Neuron (in vitro differentiated cells): ENCODE data around the gene LIMK2.
"Not testable (repeated sequence)": the region's sequence is repeated elsewhere in the genome, so short reads cannot be mapped to it uniquely, and the experiment has no call there.

Source experiments
- H2AFZ ChIP-seq: one replicate; pipeline ENCODE4 v1.6.1; 2013; ENCODE audit warnings: low read depth, mild to moderate bottlenecking, inconsistent platforms, low read length, moderate library complexity
- H3K27me3 ChIP-seq: one replicate; pipeline ENCODE4 v1.6.1; 2013; ENCODE audit warnings: low read length; ENCODE audit not compliant: insufficient read depth
- H3K36me3 ChIP-seq: one replicate; pipeline ENCODE4 v1.6.1; 2013; ENCODE audit warnings: low read length; ENCODE audit not compliant: insufficient read depth
- H3K4me1 ChIP-seq: one replicate; pipeline ENCODE4 v1.6.1; 2013; ENCODE audit warnings: low read length; ENCODE audit not compliant: insufficient read depth
- H3K4me3 ChIP-seq: 2 replicates; pipeline ENCODE4 v1.5.1; 2013; ENCODE audit warnings: mild to moderate bottlenecking, low read length, moderate library complexity
- H3K9me3 ChIP-seq: one replicate; pipeline ENCODE4 v1.6.1; 2013; ENCODE audit warnings: low read length

The LIMK2 gene

DNA sequence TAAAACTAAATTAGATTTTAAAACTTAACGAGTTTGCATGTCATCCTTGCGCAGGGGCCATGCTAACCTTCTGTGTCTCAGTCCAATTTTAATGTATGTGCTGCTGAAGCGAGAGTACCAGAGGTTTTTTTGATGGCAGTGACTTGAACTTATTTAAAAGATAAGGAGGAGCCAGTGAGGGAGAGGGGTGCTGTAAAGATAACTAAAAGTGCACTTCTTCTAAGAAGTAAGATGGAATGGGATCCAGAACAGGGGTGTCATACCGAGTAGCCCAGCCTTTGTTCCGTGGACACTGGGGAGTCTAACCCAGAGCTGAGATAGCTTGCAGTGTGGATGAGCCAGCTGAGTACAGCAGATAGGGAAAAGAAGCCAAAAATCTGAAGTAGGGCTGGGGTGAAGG is 10.6 kb downstream of the LIMK2 start:
- no peak overlapping the region for H2AFZ ChIP-seq
- peaks cover 16% of the 10 kb centered on the region for H3K4me1 ChIP-seq
- H3K9me3 ChIP-seq = no peaks in the 10 kb centered on the region
- H3K4me3 ChIP-seq = no peak overlapping the region
- H3K27me3 ChIP-seq = no peaks in the 10 kb centered on the region
- H3K36me3 ChIP-seq = peaks cover 2% of the 10 kb centered on the region

DNA sequence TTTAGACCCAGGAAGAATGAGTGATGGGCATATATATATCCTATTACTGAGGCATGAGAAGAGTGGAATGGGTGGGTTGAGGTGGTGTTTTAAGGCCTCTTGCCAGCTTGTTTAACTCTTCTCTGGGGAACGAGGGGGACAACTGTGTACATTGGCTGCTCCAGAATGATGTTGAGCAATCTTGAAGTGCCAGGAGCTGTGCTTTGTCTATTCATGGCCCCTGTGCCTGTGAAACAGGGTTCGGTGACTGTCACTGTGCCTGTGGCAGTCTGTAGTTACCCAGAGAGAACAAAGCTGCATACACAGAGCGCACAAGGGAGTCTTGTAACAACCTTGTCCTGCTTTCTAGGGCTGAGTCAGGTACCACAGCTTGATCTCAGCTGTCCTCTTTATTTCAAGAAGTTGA is 11.7 kb downstream of the LIMK2 start:
- no peak overlapping the region for H2AFZ ChIP-seq
- peaks cover 2% of the 10 kb centered on the region for H3K36me3 ChIP-seq

DNA sequence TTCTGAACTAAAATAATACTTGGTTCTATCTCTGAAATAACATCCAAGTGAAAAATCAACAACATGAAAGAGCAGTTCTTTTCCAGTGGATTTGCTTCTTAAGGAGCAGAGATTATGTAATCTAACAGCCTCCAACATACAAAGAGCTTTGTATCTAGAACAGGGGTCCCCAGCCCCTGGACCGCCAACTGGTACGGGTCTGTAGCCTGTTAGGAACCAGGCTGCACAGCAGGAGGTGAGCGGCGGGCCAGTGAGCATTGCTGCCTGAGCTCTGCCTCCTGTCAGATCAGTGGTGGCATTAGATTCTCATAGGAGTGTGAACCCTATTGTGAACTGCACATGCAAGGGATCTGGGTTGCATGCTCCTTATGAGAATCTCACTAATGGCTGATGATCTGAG is 12.6 kb downstream of the LIMK2 start:
- H3K4me1 ChIP-seq, H3K27me3 ChIP-seq, H3K36me3 ChIP-seq, H3K9me3 ChIP-seq, H3K4me3 ChIP-seq, H2AFZ ChIP-seq: not testable (repeated sequence)

More for the DNA sequence above, 11.7 kb downstream of the LIMK2 start:
- Histone ChIP-seq H3K27me3 (no peaks in the 10 kb centered on the region), H3K9me3 (no peaks in the 10 kb centered on the region), H3K4me1 (peaks cover 6% of the 10 kb centered on the region), H3K4me3 (no peak overlapping the region)

DNA sequence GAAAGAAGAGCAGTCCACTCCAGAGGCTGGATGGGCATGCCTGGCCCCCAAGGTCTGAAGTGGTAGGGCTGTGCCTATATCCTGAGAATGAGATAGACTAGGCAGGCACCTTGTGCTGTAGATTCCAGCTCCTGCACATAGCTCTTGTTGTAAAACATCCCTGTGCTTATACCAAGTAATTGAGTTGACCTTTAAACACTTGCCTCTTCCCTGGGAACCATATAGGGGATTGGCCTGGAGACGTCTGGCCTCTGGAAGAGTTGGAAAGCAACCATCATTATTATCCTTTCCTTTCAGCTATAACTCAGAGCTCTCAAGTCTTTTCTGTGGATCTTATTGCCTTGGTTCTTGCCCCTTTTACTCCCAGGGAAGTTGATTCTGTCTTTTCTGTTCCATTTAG is 15.1 kb downstream of the LIMK2 start:
- no peaks in the 10 kb centered on the region for H3K27me3 ChIP-seq
- H3K4me3 ChIP-seq = no peak overlapping the region
- H3K9me3 ChIP-seq = no peaks in the 10 kb centered on the region
- H2AFZ ChIP-seq = no peak overlapping the region
- peaks cover 2% of the 10 kb centered on the region for H3K36me3 ChIP-seq
- no peaks in the 10 kb centered on the region for H3K4me1 ChIP-seq

DNA sequence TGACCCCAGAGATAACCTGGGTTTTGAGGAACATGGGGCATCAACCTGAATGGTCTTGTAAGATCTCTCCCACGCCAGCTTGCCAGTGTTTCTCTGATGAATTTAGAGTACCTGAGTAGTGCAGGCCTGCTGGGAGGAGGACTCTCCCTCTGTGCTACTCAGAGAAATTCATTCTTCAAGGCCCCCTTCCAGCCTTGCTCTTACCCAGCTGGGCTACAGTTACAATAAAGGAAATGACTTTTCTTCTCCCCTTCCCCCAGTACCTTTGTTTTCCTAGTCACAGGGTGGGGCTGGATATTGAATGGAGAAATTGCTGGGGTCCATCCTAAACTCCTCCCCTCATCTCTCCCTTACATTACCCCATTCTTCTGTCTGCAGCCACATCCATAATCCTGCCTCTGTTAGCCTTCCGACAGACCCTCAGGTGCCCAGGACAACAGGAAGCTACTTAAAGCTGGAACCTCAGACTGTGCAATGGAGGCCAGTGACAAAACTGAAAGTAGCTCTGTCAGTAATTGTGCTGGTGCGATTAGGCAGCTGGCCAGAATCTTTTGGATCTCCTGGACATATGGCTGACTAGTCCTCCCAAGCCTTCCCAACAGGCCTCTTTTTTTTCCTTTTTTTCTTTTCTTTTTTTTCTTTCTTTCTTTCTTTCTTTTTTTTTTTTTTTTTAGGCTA is 17.4 kb downstream of the LIMK2 start:
- Histone ChIP-seq H3K9me3 (no peaks in the 10 kb centered on the region), H2AFZ (no peak overlapping the region), H3K4me3 (no peak overlapping the region), H3K36me3 (peaks cover 2% of the 10 kb centered on the region), H3K27me3 (no peaks in the 10 kb centered on the region), H3K4me1 (no peaks in the 10 kb centered on the region)

DNA sequence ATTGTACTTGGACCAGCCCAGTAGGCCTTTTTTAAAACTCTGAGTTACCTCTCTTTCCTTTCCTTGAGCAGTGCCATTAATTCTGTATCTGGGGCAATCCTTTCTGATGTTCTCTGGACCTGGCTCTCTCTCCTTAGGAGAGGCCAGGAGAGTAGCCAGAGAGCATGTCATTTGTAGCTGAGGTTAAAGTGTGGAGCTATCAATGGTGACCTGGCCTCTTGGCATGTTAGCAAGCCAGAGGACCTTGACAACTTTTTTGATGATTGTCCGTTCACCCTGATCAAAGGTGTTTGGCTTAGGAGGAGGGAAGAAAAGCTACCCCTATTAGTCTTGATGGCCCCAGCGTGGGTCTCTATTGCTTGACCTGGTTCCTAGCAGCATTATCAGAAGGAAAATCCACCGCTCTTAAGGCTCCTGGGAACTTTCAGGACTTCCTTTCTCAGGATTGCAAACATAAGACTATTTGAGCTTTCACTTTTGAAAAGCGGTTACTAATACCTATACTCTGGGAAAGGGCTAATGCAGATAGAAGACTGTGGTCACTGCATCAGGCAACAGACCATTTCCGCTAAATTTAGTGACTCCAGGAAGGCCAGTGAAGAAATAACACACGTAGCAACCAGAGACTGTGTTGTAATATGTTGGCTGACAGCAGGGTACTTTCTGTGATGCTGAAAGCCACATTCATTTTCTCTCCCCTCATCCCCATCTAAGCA is 18.2 kb downstream of the LIMK2 start:
- H3K27me3 ChIP-seq = no peaks in the 10 kb centered on the region
- H3K9me3 ChIP-seq = no peaks in the 10 kb centered on the region
- H2AFZ ChIP-seq = no peak overlapping the region
- H3K36me3 ChIP-seq = peaks cover 2% of the 10 kb centered on the region
- H3K4me1 ChIP-seq = no peaks in the 10 kb centered on the region
- H3K4me3 ChIP-seq = no peak overlapping the region

DNA sequence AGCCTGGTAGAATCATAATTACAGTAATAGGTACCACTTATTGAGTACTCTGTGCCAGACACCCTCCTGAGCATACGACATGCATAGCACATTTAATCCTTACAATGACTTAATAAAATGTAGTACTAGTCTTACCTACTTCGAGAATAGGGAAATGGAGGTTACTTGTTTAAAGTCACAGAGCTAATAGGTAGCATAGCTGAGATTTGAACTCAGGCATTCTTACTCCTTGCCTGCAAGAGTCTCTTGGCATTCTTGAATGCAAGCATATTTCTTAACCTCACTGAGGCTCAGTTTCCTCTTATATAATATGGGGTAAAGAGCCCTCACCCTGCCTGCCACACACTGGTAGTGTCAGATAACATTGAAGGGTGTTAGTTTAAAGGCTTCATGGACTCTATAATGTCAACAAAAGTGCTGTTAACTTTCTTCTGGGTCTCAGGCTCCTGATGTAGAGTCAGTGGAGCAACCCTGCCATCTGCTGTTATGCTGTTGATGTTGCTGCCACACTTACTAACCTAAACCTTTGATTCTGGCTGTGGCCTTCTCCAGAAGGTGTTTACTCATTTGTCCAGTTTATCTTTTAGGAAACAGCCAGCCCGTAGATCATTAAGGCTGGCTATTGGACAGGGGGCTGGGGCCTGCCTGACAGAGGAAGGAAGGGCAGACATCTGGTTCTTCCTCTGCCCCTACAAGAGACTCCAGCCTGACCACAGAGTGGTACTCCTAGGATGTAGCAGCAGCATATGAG is 18.9 kb downstream of the LIMK2 start:
- Histone ChIP-seq H3K27me3 (no peaks in the 10 kb centered on the region), H3K9me3 (no peaks in the 10 kb centered on the region), H3K4me3 (no peak overlapping the region), H2AFZ (no peak overlapping the region), H3K36me3 (peaks cover 2% of the 10 kb centered on the region), H3K4me1 (no peaks in the 10 kb centered on the region)

DNA sequence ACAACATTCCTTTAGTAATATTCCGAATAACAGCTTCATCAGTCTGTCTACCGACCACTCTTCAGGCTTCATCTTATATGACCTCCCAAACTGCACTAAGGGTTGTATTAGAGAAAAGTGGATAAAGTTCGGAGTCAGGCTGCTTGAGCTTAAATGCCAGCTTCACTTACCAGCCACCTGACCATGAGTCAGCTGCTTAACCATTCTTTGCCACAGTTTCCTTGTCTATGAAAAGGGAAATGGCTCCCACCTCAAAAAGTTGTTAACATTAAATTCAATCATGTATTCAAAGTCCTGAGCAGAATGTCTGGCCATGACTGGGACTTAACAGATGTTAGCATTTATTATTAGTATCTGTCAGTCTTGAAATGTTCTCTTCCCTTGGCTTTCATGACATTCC is 20.9 kb downstream of the LIMK2 start:
- H2AFZ ChIP-seq = no peak overlapping the region
- H3K4me3 ChIP-seq = no peak overlapping the region
- H3K36me3 ChIP-seq = no peaks in the 10 kb centered on the region
- no peaks in the 10 kb centered on the region for H3K4me1 ChIP-seq
- no peaks in the 10 kb centered on the region for H3K9me3 ChIP-seq
- no peaks in the 10 kb centered on the region for H3K27me3 ChIP-seq

DNA sequence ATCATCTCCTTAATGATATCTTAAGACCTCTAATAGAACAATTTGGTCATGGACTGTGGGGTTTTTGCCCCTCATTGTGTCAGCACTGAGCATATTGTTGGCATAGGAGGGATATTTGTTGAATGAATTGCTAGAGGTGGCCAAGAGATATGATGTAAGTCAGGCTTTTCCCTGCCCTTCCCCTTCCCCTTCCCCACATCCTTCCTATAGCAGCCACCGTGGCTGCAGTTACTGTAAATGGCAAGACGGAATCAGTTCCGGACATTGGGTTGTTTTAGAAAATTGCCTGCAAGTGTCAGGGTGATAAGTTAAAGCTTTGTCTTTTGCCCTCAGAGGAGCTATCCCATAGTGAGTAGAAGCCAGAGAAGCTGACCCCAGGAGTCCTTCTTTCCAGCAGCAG is 23.0 kb downstream of the LIMK2 start:
- no peaks in the 10 kb centered on the region for H3K36me3 ChIP-seq
- no peak overlapping the region for H2AFZ ChIP-seq
- H3K4me3 ChIP-seq = no peak overlapping the region
- H3K9me3 ChIP-seq = no peaks in the 10 kb centered on the region
- H3K27me3 ChIP-seq = no peaks in the 10 kb centered on the region
- H3K4me1 ChIP-seq = no peaks in the 10 kb centered on the region

DNA sequence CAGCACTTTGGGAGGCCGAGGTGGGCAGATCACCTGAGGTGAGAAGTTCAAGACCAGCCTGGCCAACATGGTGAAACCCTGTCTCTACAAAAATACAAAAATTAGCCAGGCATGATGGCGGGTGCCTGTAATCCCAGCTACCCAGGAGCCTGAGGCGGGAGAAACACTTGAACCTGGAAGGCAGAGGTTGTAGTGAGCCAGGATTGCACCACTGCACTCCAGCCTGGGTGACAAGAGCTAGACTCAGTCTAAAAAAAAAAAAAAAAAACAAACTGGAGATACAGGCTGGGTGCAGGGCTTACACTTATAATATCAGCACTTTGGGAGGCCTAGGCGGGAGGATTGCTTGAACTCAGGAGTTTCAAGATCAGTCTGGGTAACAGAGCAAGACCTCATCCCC is 23.9 kb downstream of the LIMK2 start:
- H3K9me3 ChIP-seq, H2AFZ ChIP-seq, H3K4me3 ChIP-seq, H3K36me3 ChIP-seq, H3K27me3 ChIP-seq, H3K4me1 ChIP-seq: not testable (repeated sequence)

DNA sequence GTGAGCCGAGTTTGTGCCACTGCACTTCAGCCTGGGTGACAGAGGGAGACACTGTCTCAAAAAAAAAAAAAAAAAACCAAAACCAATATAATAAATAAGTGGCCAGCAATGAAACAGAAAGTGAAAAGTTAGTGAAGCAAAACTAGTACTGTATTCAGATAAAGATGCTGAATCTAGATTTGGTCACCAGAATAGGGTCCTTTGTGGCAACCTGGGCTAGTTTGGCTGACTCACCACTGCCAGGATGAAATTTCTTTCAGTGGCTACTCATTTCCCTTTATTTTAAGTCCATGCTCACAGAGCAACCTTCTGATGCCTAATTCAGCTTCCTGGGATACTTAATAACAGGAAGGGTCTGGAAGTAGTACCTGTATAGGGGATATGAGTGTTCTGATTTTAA is 26.0 kb downstream of the LIMK2 start:
- no peaks in the 10 kb centered on the region for H3K9me3 ChIP-seq
- no peaks in the 10 kb centered on the region for H3K36me3 ChIP-seq
- H3K4me1 ChIP-seq = no peaks in the 10 kb centered on the region
- no peak overlapping the region for H2AFZ ChIP-seq
- no peaks in the 10 kb centered on the region for H3K27me3 ChIP-seq
- no peak overlapping the region for H3K4me3 ChIP-seq

DNA sequence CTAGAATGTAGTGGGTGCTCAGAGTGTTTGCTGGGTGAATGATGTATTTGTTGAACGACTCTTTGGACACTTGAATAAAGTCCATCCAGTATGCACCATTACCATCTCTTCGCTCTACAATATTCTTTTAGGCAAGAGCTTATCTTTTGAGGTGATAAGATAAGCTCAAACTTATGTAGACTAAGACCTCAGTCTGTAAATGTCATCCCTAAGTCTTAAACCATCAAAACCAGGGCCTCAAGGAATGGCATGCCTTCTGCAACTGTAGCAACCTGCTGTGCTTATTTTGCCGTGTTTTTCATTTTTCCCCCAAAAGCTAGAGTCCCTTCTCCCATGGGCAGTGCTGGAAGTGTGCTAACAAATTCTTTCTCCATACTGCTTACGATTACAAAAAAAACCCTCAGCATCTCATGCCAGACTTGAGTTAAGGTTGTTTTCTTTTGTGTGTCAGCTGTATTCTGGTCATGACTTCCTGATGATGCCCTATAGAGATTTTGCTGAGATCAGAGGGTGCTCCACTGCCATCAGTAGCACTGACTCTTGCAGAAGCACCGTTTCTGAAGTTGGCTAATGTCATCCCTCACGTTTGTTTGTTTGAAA is 27.8 kb downstream of the LIMK2 start:
- H3K4me1 ChIP-seq = peaks cover 12% of the 10 kb centered on the region
- H3K9me3 ChIP-seq = no peaks in the 10 kb centered on the region
- no peak overlapping the region for H3K4me3 ChIP-seq
- H3K27me3 ChIP-seq = no peaks in the 10 kb centered on the region
- H3K36me3 ChIP-seq = no peaks in the 10 kb centered on the region
- H2AFZ ChIP-seq = no peak overlapping the region

DNA sequence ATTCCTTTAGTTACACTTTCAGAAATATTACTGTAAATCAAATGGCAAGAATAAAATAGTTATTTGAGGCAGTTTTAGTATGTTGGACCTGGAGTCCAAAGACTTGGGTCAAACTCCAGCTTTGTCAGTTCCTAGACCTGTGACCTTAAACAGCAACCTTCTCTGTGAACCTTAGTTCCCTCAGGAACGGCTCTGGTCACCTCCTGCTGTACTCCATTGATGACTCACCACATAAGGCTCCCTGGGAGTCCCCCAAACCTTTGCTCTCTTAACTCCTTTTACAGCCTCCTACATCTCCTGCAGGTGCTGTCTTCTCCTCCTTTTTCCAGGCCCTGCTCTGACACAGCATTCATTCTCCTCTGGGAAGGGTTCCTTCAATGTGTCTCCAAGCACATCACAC is 29.1 kb downstream of the LIMK2 start:
- Histone ChIP-seq H3K27me3 (no peaks in the 10 kb centered on the region), H3K36me3 (no peaks in the 10 kb centered on the region), H2AFZ (no peak overlapping the region), H3K4me1 (peaks cover 12% of the 10 kb centered on the region), H3K4me3 (no peak overlapping the region), H3K9me3 (no peaks in the 10 kb centered on the region)
